ENCODE results near the gene ZNF280B. TPM values are rescaled to one million over a fixed set of nuclear protein-coding genes. Genes with fewer than 3 reads are reported as not detected.

The ZNF280B gene
- total RNA-seq, 1 experiment from 2014 or later: 0.10 TPM

DNA sequence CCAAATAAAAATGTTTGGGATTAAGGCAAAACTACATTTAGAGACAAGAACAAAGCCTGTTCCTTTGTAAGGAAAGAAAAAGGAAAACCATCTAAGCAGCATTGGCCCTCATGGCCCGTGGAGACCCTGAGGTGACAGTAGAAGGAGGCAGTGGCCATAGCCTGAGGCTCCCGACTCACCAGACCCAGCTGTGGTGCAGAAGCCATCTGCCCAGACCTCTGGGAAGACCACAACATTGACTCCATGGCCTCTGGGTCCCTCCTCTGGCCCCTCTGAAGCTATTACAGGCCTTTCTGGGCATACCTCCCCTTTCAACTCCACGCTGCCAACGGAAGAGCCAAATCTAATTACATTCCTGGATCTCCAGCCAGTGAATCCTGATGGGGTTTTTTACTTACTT lies 44.1 kb upstream of the ZNF280B start:
- peaks cover 4% of the 10 kb centered on the region; the same call in 1 of the 2 replicates for H3K4me1 ChIP-seq (ENCODE audit: control insufficient read depth, insufficient read depth, low read length)
- CTCF ChIA-PET: no interaction called here
- DNase-seq (ENCODE audit: low read depth, low spot score) (no peak), ATAC-seq (no peak)
- H3K4me3 ChIP-seq (ENCODE audit: low read depth in 2 of 2, low read length in 2 of 2): no peak overlapping the region
- H3K27me3 ChIP-seq (ENCODE audit: control insufficient read depth, insufficient read depth, low read length): no peaks in the 10 kb centered on the region
- H3K27ac ChIP-seq (ENCODE audit: low read length): no peak overlapping the region
- in situ Hi-C loops (cut with HindIII; ENCODE audit: low pct_unique_long_range_greater_than_20kb, low sequenced_read_pairs): no loop called here
- POLR2A ChIA-PET: no interaction called here
- BruUV-seq (replicated peaks): no TSS peak
- H3K9me3 ChIP-seq (ENCODE audit: control insufficient read depth, insufficient read depth, low read depth, low read length): no peaks in the 10 kb centered on the region
- H3K36me3 ChIP-seq (ENCODE audit: control insufficient read depth, insufficient read depth, low read length): peaks cover 11% of the 10 kb centered on the region
- TF ChIP-seq SIN3A (IDR thresholded peaks at IDR 0.05; ENCODE audit: borderline replicate concordance, insufficient read depth, low read depth, low read length) (no peak), POLR2AphosphoS5 (IDR thresholded peaks at IDR 0.05; ENCODE audit: low read depth, low read length) (no peak), TCF7L2 (IDR thresholded peaks at IDR 0.05; ENCODE audit: low read depth, low read length) (no peak)
- TF ChIP-seq, protein P1, sequence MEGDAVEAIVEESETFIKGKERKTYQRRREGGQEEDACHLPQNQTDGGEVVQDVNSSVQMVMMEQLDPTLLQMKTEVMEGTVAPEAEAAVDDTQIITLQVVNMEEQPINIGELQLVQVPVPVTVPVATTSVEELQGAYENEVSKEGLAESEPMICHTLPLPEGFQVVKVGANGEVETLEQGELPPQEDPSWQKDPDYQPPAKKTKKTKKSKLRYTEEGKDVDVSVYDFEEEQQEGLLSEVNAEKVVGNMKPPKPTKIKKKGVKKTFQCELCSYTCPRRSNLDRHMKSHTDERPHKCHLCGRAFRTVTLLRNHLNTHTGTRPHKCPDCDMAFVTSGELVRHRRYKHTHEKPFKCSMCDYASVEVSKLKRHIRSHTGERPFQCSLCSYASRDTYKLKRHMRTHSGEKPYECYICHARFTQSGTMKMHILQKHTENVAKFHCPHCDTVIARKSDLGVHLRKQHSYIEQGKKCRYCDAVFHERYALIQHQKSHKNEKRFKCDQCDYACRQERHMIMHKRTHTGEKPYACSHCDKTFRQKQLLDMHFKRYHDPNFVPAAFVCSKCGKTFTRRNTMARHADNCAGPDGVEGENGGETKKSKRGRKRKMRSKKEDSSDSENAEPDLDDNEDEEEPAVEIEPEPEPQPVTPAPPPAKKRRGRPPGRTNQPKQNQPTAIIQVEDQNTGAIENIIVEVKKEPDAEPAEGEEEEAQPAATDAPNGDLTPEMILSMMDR (IDR thresholded peaks at IDR 0.05): no peak
- TF ChIP-seq, protein P2, sequence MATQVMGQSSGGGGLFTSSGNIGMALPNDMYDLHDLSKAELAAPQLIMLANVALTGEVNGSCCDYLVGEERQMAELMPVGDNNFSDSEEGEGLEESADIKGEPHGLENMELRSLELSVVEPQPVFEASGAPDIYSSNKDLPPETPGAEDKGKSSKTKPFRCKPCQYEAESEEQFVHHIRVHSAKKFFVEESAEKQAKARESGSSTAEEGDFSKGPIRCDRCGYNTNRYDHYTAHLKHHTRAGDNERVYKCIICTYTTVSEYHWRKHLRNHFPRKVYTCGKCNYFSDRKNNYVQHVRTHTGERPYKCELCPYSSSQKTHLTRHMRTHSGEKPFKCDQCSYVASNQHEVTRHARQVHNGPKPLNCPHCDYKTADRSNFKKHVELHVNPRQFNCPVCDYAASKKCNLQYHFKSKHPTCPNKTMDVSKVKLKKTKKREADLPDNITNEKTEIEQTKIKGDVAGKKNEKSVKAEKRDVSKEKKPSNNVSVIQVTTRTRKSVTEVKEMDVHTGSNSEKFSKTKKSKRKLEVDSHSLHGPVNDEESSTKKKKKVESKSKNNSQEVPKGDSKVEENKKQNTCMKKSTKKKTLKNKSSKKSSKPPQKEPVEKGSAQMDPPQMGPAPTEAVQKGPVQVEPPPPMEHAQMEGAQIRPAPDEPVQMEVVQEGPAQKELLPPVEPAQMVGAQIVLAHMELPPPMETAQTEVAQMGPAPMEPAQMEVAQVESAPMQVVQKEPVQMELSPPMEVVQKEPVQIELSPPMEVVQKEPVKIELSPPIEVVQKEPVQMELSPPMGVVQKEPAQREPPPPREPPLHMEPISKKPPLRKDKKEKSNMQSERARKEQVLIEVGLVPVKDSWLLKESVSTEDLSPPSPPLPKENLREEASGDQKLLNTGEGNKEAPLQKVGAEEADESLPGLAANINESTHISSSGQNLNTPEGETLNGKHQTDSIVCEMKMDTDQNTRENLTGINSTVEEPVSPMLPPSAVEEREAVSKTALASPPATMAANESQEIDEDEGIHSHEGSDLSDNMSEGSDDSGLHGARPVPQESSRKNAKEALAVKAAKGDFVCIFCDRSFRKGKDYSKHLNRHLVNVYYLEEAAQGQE (IDR thresholded peaks at IDR 0.05; ENCODE audit: insufficient read depth in 1 of 2, low read depth in 2 of 2, low read length in 1 of 2): no peak
- intact Hi-C loops (cut with micrococcal nuclease; ENCODE audit: unreplicated experiment): no loop called here

DNA sequence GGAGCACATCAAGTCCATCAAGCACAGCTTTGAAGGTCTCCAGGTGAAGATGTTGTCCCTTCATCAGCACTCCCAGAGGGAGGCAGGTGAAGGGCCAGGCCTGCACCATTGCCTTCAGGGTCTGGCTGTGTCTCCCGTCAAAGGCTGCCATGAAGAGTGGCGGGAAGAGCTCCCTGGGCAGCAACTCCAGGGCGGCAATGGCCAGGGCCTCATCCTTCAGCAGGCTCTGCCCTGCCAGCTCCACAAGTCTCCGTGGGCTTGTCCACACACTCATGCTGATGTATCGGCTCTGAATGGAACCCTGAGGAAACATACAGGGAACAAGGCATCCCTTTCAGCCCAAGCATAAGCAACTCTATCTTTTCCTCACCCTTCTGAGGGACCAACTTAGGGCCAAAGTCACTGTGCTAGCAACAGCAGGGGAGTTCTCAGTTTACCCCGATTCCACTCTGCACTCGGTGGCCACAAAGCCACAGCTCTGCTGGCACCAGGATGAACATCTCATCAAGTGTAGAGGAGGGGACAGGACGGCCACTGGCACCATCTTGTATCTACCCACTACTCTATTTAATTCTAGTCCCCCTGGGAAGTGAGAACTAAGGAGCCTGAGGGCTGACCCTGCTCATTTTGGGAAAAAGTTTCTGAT lies 42.4 kb upstream of the ZNF280B start:
- H3K4me1 ChIP-seq (ENCODE audit: control insufficient read depth, insufficient read depth, low read length): no peaks in the 10 kb centered on the region; the same call in 1 of the 2 replicates
- no peaks in the 10 kb centered on the region for H3K27me3 ChIP-seq (ENCODE audit: control insufficient read depth, insufficient read depth, low read length)
- DNase-seq (ENCODE audit: low read depth, low spot score) (no peak), ATAC-seq (no peak)
- in situ Hi-C loops (cut with HindIII; ENCODE audit: low pct_unique_long_range_greater_than_20kb, low sequenced_read_pairs) (no loop called here), intact Hi-C loops (cut with micrococcal nuclease; ENCODE audit: unreplicated experiment) (no loop called here)
- peaks cover 11% of the 10 kb centered on the region for H3K36me3 ChIP-seq (ENCODE audit: control insufficient read depth, insufficient read depth, low read length)
- H3K4me3 ChIP-seq (ENCODE audit: low read depth in 2 of 2, low read length in 2 of 2): no peak overlapping the region
- TF ChIP-seq, protein P2 (IDR thresholded peaks at IDR 0.05; ENCODE audit: insufficient read depth in 1 of 2, low read depth in 2 of 2, low read length in 1 of 2): no peak
- TF ChIP-seq, protein P1 (IDR thresholded peaks at IDR 0.05): no peak
- no peak for TF ChIP-seq POLR2AphosphoS5 (IDR thresholded peaks at IDR 0.05; ENCODE audit: low read depth, low read length)
- no peak for TF ChIP-seq TCF7L2 (IDR thresholded peaks at IDR 0.05; ENCODE audit: low read depth, low read length)
- no peak for TF ChIP-seq SIN3A (IDR thresholded peaks at IDR 0.05; ENCODE audit: borderline replicate concordance, insufficient read depth, low read depth, low read length)
- ChIA-PET CTCF (no interaction called here), POLR2A (no interaction called here)
- no TSS peak for BruUV-seq (replicated peaks)
- H3K27ac ChIP-seq (ENCODE audit: low read length): no peak overlapping the region
- H3K9me3 ChIP-seq (ENCODE audit: control insufficient read depth, insufficient read depth, low read depth, low read length): no peaks in the 10 kb centered on the region

All from Panc1 (cell line).